HL-60 (cell line): Measurements from ENCODE around the gene RPL22L1.

Source experiments
- DNase-seq, 2 experiments: peaks; one replicate each; pipeline ENCODE4 v3.0.0-alpha.2; 2010 to 2020; ENCODE audit warnings: low read depth in 1 of 2, low spot score in 1 of 2
- H3K27ac ChIP-seq: fragments of 250-450 bp; sonication (Bioruptor Pico); replicated peaks from 2 replicates; pipeline ENCODE4 v1.5.1; 2020; ENCODE audit warnings: mild to moderate bottlenecking, moderate library complexity
- H3K27me3 ChIP-seq: fragments of 250-450 bp; sonication (Bioruptor Pico); 2 replicates; pipeline ENCODE4 v1.5.1; 2021; ENCODE audit warnings: mild to moderate bottlenecking, moderate library complexity; ENCODE audit not compliant: insufficient read depth, poor library complexity, severe bottlenecking
- H3K4me3 ChIP-seq: replicated peaks from 2 replicates; pipeline ENCODE4 v1.5.1; 2011; ENCODE audit warnings: mild to moderate bottlenecking, control low read depth, low read length; ENCODE audit not compliant: insufficient read depth
- GABPA ChIP-seq: IDR thresholded peaks from 2 replicates; pipeline ENCODE4 v1.6.1; 2012; ENCODE audit warnings: low read depth
- POLR2AphosphoS5 ChIP-seq: IDR thresholded peaks from 2 replicates; pipeline ENCODE4 v1.6.1; 2012; ENCODE audit warnings: low read depth
- SPI1 ChIP-seq: IDR thresholded peaks from 2 replicates; pipeline ENCODE4 v1.6.1; 2012; ENCODE audit warnings: low read depth, mild to moderate bottlenecking, borderline replicate concordance
- long read RNA-seq: library from polyadenylated mRNA; unstranded; transcript quantifications from one replicate; pipeline ENCODE4 v2.0.0, GENCODE V29; 2020
- TF ChIP-seq, protein P1 (sequence below): IDR thresholded peaks from one replicate; pipeline ENCODE4 v1.5.1; 2011; ENCODE audit warnings: low read length, control low read depth, inconsistent platforms; ENCODE audit not compliant: insufficient read depth
- TF ChIP-seq, protein P2 (sequence below): IDR thresholded peaks from 2 replicates; pipeline ENCODE4 v1.6.1; 2012; ENCODE audit warnings: low read depth; ENCODE audit not compliant: insufficient replicate concordance

Gene RPL22L1
- long read RNA-seq, transcript RPL22L1-204 (4 exons, 581 nt), result major isoform, 11 of 19 reads
- long read RNA-seq, transcript RPL22L1-201 (4 exons, 2,190 nt), result minor isoform, 5 of 19 reads
- long read RNA-seq, partial matches to known transcripts, result 2 of 19 reads
- long read RNA-seq, other reads (novel, unspliced or antisense), result 0 of 19 reads

DNA sequence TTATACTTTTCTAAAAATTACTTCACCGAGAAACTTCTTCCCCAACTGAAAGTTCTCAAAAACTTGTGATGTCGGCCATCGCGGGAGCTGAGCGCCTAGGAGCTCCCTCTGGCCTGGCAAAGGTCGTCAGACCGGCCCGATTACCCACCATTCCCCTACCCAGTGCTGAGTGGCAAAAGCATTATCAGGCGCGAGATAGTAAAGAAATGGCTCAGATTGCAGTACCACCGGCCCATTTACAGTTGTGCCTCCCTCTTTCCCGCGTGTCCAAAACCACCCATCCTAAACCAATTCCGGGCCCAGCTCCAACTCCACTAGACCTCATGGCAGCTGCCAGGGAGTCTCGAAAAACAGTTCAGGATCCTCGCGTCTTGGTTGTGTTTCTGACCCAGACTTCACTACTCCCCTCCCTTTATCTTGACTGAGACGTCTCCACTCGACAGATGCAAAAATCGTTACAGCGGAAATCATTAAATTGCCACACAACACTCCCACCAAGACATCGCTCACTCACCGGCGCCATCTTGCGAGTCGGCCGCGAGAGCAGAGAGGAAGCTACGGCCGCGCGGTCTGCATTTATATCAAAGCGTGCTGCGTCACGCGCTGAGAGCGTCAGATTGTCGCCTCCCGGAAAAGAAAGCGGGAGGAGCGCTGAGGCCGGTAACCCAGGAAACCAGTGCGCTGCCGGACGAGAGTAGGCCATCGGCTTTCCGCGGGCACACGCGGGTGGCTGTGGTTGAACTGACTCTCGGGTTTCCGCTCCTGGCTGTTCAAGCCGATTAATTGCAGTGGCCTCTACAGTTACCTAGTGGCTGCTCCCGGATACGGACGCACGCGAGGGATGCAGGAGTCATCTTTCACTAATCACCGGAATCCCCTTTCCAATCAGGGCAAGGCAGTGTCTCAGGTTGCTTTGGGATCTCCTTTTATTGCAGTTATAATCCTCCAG lies at the start of gene RPL22L1:
Gene RPL22L1, minus strand, starts transcription at position 551 of the 949 bp plus-strand sequence. Its CDS starts 28 bp downstream, at position 523.
- TF ChIP-seq, protein P1, sequence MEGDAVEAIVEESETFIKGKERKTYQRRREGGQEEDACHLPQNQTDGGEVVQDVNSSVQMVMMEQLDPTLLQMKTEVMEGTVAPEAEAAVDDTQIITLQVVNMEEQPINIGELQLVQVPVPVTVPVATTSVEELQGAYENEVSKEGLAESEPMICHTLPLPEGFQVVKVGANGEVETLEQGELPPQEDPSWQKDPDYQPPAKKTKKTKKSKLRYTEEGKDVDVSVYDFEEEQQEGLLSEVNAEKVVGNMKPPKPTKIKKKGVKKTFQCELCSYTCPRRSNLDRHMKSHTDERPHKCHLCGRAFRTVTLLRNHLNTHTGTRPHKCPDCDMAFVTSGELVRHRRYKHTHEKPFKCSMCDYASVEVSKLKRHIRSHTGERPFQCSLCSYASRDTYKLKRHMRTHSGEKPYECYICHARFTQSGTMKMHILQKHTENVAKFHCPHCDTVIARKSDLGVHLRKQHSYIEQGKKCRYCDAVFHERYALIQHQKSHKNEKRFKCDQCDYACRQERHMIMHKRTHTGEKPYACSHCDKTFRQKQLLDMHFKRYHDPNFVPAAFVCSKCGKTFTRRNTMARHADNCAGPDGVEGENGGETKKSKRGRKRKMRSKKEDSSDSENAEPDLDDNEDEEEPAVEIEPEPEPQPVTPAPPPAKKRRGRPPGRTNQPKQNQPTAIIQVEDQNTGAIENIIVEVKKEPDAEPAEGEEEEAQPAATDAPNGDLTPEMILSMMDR, result no peak
- TF ChIP-seq GABPA (0 out of 2 replicates have a peak, but pooled peaks have one; percentile 26), POLR2AphosphoS5 (peak; percentile 100), SPI1 (peak; percentile 74; the same call in 1 of the 2 replicates)
- TF ChIP-seq, protein P2, sequence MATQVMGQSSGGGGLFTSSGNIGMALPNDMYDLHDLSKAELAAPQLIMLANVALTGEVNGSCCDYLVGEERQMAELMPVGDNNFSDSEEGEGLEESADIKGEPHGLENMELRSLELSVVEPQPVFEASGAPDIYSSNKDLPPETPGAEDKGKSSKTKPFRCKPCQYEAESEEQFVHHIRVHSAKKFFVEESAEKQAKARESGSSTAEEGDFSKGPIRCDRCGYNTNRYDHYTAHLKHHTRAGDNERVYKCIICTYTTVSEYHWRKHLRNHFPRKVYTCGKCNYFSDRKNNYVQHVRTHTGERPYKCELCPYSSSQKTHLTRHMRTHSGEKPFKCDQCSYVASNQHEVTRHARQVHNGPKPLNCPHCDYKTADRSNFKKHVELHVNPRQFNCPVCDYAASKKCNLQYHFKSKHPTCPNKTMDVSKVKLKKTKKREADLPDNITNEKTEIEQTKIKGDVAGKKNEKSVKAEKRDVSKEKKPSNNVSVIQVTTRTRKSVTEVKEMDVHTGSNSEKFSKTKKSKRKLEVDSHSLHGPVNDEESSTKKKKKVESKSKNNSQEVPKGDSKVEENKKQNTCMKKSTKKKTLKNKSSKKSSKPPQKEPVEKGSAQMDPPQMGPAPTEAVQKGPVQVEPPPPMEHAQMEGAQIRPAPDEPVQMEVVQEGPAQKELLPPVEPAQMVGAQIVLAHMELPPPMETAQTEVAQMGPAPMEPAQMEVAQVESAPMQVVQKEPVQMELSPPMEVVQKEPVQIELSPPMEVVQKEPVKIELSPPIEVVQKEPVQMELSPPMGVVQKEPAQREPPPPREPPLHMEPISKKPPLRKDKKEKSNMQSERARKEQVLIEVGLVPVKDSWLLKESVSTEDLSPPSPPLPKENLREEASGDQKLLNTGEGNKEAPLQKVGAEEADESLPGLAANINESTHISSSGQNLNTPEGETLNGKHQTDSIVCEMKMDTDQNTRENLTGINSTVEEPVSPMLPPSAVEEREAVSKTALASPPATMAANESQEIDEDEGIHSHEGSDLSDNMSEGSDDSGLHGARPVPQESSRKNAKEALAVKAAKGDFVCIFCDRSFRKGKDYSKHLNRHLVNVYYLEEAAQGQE, result peak; percentile 81
- no peaks in the 10 kb centered on the region for H3K27me3 ChIP-seq
- H3K27ac ChIP-seq, result peak within 1 kb of the TSS; percentile 95
- peak; percentile 92 to 95 for DNase-seq
- H3K4me3 ChIP-seq, result peak within 1 kb of the TSS; percentile 81

DNA sequence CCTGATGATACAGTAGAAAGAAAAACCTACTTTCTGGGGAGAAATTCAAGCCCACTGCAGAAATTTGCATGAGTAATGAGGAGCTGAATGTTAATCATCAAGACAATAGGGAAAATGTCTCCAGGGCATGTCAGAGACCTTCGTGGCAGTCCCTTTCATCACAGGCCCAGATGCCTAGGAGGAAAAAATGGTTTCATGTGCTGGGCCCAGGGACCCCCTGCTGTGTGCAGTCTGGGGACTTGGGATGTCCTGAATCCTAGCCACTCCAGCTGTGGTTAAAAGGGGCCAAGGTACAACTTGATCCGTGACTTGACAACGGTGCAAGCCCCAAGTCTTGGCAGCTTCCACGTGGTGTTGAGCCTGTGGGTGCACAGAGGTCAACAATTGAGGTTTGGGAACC lies 48.7 kb upstream of the RPL22L1 start:
- DNase-seq, result no peak
- Histone ChIP-seq H3K27ac (no peak overlapping the region), H3K27me3 (no peaks in the 10 kb centered on the region), H3K4me3 (no peak overlapping the region)
- TF ChIP-seq, protein P2, result no peak
- TF ChIP-seq, protein P1, result no peak
- TF ChIP-seq GABPA, result no peak
- TF ChIP-seq SPI1, result no peak
- TF ChIP-seq POLR2AphosphoS5, result no peak

DNA sequence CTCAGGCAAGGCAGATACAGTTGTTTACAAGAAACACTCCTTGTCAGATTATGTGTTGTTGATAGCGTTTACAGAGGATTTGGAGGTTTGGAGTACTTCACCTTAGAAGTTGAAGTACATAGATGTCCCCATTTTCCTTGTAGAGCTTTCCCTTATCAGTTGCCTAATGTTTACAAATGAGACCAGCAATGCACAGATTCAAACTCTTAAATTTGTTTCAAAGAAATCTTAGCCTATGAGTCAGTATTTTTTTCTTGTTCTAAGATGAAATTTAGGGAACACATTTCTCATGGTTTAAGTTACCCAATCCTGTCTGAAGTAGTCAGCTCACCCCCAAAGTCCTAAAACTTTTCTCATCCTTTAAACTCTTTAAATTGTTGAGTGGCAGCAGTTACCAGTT lies 44.7 kb upstream of the RPL22L1 start:
- Histone ChIP-seq H3K4me3 (no peak overlapping the region), H3K27ac (no peak overlapping the region), H3K27me3 (no peaks in the 10 kb centered on the region)
- TF ChIP-seq, protein P1, result no peak
- TF ChIP-seq, protein P2, result no peak
- TF ChIP-seq POLR2AphosphoS5 (no peak), GABPA (no peak), SPI1 (no peak)
- no peak for DNase-seq
